ENCODE measurements around the gene CAPN15.

CAPN15 gene

GRCh38 chr16:544517-544916 lies 17.0 kb downstream of the CAPN15 start:
- no peak for DNase-seq (ENCODE audit: low read depth in 3 of 3)

GRCh38 chr16:546909-547770 lies 19.6 kb downstream of the CAPN15 start:
- no peak for DNase-seq (ENCODE audit: low read depth in 3 of 3)

GRCh38 chr16:548586-548985 lies 21.1 kb downstream of the CAPN15 start:
- DNase-seq (ENCODE audit: low read depth in 3 of 3) = no peak

- no peak for DNase-seq (ENCODE audit: low read depth in 3 of 3)
These were observed 22.2 kb downstream of the CAPN15 start for GRCh38 chr16:549544-550263.

- no peak for DNase-seq (ENCODE audit: low read depth in 3 of 3)
These were observed 23.7 kb downstream of the CAPN15 start for GRCh38 chr16:551210-551609.

GRCh38 chr16:552171-552570 lies 24.7 kb downstream of the CAPN15 start:
- no peak for DNase-seq (ENCODE audit: low read depth in 3 of 3)

GRCh38 chr16:553601-554296 lies 26.2 kb downstream of the CAPN15 start:
- no peak for DNase-seq (ENCODE audit: low read depth in 3 of 3)

GRCh38 chr16:554297-554621 lies 26.7 kb downstream of the CAPN15 start:
- no peak for DNase-seq (ENCODE audit: low read depth in 3 of 3)

- no peak for DNase-seq (ENCODE audit: low read depth in 3 of 3)
These were observed 27.3 kb downstream of the CAPN15 start for GRCh38 chr16:554640-555365.

GRCh38 chr16:555528-556473 lies 28.3 kb downstream of the CAPN15 start:
- no peak for DNase-seq (ENCODE audit: low read depth in 3 of 3)

- no peak for DNase-seq (ENCODE audit: low read depth in 3 of 3)
These were observed 29.1 kb downstream of the CAPN15 start for GRCh38 chr16:556474-557173.

GRCh38 chr16:557463-558297 lies 30.2 kb downstream of the CAPN15 start:
- DNase-seq (ENCODE audit: low read depth in 3 of 3) = no peak

GRCh38 chr16:558298-559020 lies 30.9 kb downstream of the CAPN15 start:
- no peak for DNase-seq (ENCODE audit: low read depth in 3 of 3)

GRCh38 chr16:559021-559380 lies 31.5 kb downstream of the CAPN15 start:
- no peak for DNase-seq (ENCODE audit: low read depth in 3 of 3)

- DNase-seq (ENCODE audit: low read depth in 3 of 3) = no peak
These were observed 32.1 kb downstream of the CAPN15 start for GRCh38 chr16:559411-560203.

- no peak for DNase-seq (ENCODE audit: low read depth in 3 of 3)
These were observed 32.7 kb downstream of the CAPN15 start, which contains the start of gene PRR35 for GRCh38 chr16:560204-560700. TSS of gene PRR35 (plus strand) at chr16:560394. CDS start at chr16:563295, 2,901 bp downstream.

GRCh38 chr16:560701-561412 lies 33.3 kb downstream of the CAPN15 start:
- no peak for DNase-seq (ENCODE audit: low read depth in 3 of 3)

All from stimulated activated CD4-positive, alpha-beta T cell treated with anti-CD3 and anti-CD28 coated beads, TNF-alpha, amount 100 ng/mL, for 48 hours (primary cell).